Astrocyte (in vitro differentiated cells and primary cell): ENCODE results near the gene BIRC7. TPM values are rescaled to one million over a fixed set of nuclear protein-coding genes. Genes with fewer than 3 reads are reported as not detected.

ENCODE experiments used
- DNase-seq: peaks from one replicate; pipeline ENCODE4 v3.0.0-alpha.2; 2010; ENCODE audit warnings: low read depth
- FAIRE-seq: peaks from 2 replicates; lab custom pipeline; 2011; peaks lifted over from hg19 to GRCh38; lab: Jason Lieb, UNC
- H2AFZ ChIP-seq: 2 replicates; pipeline ENCODE4 v1.6.0; 2012; ENCODE audit warnings: low read depth, low read length, inconsistent platforms
- H3K27ac ChIP-seq: 2 replicates; pipeline ENCODE4 v1.5.1; 2011; ENCODE audit warnings: low read depth, low read length, inconsistent platforms
- H3K27me3 ChIP-seq: 2 replicates; pipeline ENCODE4 v1.6.0; 2011; ENCODE audit warnings: low read length, inconsistent platforms; ENCODE audit not compliant: insufficient read depth
- H3K36me3 ChIP-seq: 2 replicates; pipeline ENCODE4 v1.5.1; 2011; ENCODE audit warnings: low read length, inconsistent platforms; ENCODE audit not compliant: insufficient read depth
- H3K4me1 ChIP-seq: 2 replicates; pipeline ENCODE4 v1.5.1; 2011; ENCODE audit warnings: low read length, inconsistent platforms; ENCODE audit not compliant: insufficient read depth
- H3K4me2 ChIP-seq: 2 replicates; pipeline ENCODE4 v1.6.0; 2012; ENCODE audit warnings: low read length, inconsistent platforms
- H3K4me3 ChIP-seq: 2 replicates; pipeline ENCODE4 v1.5.1; 2011; ENCODE audit warnings: low read depth, mild to moderate bottlenecking, low read length, inconsistent platforms; ENCODE audit not compliant: insufficient read depth
- H3K79me2 ChIP-seq: 2 replicates; pipeline ENCODE4 v1.6.0; 2012; ENCODE audit warnings: mild to moderate bottlenecking, low read length, inconsistent platforms; ENCODE audit not compliant: insufficient read depth
- H3K9ac ChIP-seq: 2 replicates; pipeline ENCODE4 v1.6.0; 2012; ENCODE audit warnings: mild to moderate bottlenecking, low read length, inconsistent platforms
- H3K9me3 ChIP-seq: 2 replicates; pipeline ENCODE4 v1.5.1; 2012; ENCODE audit warnings: low read depth, mild to moderate bottlenecking, low read length, inconsistent platforms; ENCODE audit not compliant: insufficient read depth
- H4K20me1 ChIP-seq: 2 replicates; pipeline ENCODE4 v1.6.0; 2012; ENCODE audit warnings: low read length, inconsistent platforms; ENCODE audit not compliant: insufficient read depth
- H3K27ac Mint-ChIP-seq: one replicate; pipeline ENCODE4 v1.8.0; 2021; ENCODE audit warnings: mild to moderate bottlenecking, mixed read lengths; ENCODE audit not compliant: unreplicated experiment
- H3K27me3 Mint-ChIP-seq: one replicate; pipeline ENCODE4 v1.8.0; 2021; ENCODE audit warnings: low read depth, mixed read lengths; ENCODE audit not compliant: unreplicated experiment
- H3K36me3 Mint-ChIP-seq: one replicate; pipeline ENCODE4 v1.8.0; 2021; ENCODE audit warnings: low read depth, mixed read lengths; ENCODE audit not compliant: unreplicated experiment
- H3K4me1 Mint-ChIP-seq: one replicate; pipeline ENCODE4 v1.8.0; 2021; ENCODE audit warnings: low read depth, mixed read lengths; ENCODE audit not compliant: unreplicated experiment
- H3K4me3 Mint-ChIP-seq: one replicate; pipeline ENCODE4 v1.8.0; 2021; ENCODE audit warnings: mild to moderate bottlenecking, moderate library complexity, mixed read lengths; ENCODE audit not compliant: unreplicated experiment
- H3K9me3 Mint-ChIP-seq: one replicate; pipeline ENCODE4 v1.8.0; 2021; ENCODE audit warnings: mild to moderate bottlenecking, mixed read lengths; ENCODE audit not compliant: unreplicated experiment
- CTCF ChIP-seq: IDR thresholded peaks from 2 replicates; pipeline ENCODE4 v1.5.1; 2011; ENCODE audit warnings: low read depth, mild to moderate bottlenecking, inconsistent platforms, low read length, moderate library complexity; ENCODE audit not compliant: insufficient read depth
- EZH2 ChIP-seq: IDR thresholded peaks from 2 replicates; pipeline ENCODE4 v1.6.1; 2012; ENCODE audit warnings: mild to moderate bottlenecking, low read length, inconsistent platforms; ENCODE audit not compliant: insufficient read depth
- total RNA-seq: library from RNA; stranded (reverse); gene quantifications from 2 replicates; pipeline ENCODE4 v1.2.1, GENCODE V29; 2021

Gene BIRC7
- total RNA-seq, 1 donor from 2014 or later = 3.3 TPM

GRCh38 chr20:63188641-63189321 is 46.9 kb upstream of the BIRC7 start:
- H3K36me3 Mint-ChIP-seq = no peaks in the 10 kb centered on the region
- FAIRE-seq (no peak), DNase-seq (no peak)
- no peaks in the 10 kb centered on the region for H3K9me3 Mint-ChIP-seq
- H3K9ac ChIP-seq = no peak overlapping the region
- H3K4me2 ChIP-seq = no peak overlapping the region
- H3K27ac ChIP-seq = no peak overlapping the region
- H3K4me3 Mint-ChIP-seq = no peak overlapping the region
- no peaks in the 10 kb centered on the region for H3K79me2 ChIP-seq
- no peak overlapping the region for H3K4me3 ChIP-seq
- H3K36me3 ChIP-seq = no peaks in the 10 kb centered on the region
- no peak overlapping the region for H3K27ac Mint-ChIP-seq
- no peak for TF ChIP-seq EZH2
- no peak for TF ChIP-seq CTCF
- H3K27me3 Mint-ChIP-seq = peaks cover 20% of the 10 kb centered on the region
- peaks cover 9% of the 10 kb centered on the region for H4K20me1 ChIP-seq
- peaks cover 4% of the 10 kb centered on the region for H3K4me1 Mint-ChIP-seq
- H3K9me3 ChIP-seq = peaks cover 5% of the 10 kb centered on the region
- H3K27me3 ChIP-seq = no peaks in the 10 kb centered on the region
- H3K4me1 ChIP-seq = no peaks in the 10 kb centered on the region
- no peak overlapping the region for H2AFZ ChIP-seq

GRCh38 chr20:63189322-63189642 is 46.4 kb upstream of the BIRC7 start:
- H3K4me1 Mint-ChIP-seq = peaks cover 6% of the 10 kb centered on the region
- no peak for TF ChIP-seq CTCF
- no peak for TF ChIP-seq EZH2

GRCh38 chr20:63189846-63190559 is 45.7 kb upstream of the BIRC7 start:
- DNase-seq (no peak), FAIRE-seq (no peak)
- Mint-ChIP-seq H3K27ac (no peak overlapping the region), H3K4me1 (peaks cover 6% of the 10 kb centered on the region), H3K36me3 (peaks cover 5% of the 10 kb centered on the region), H3K9me3 (no peaks in the 10 kb centered on the region), H3K27me3 (peaks cover 8% of the 10 kb centered on the region), H3K4me3 (no peak overlapping the region)
- H3K4me3 ChIP-seq = no peak overlapping the region
- no peak for TF ChIP-seq EZH2
- no peak for TF ChIP-seq CTCF
- no peak overlapping the region for H3K9ac ChIP-seq
- H3K36me3 ChIP-seq = peaks cover 3% of the 10 kb centered on the region
- no peaks in the 10 kb centered on the region for H3K27me3 ChIP-seq
- no peaks in the 10 kb centered on the region for H3K4me1 ChIP-seq
- H3K9me3 ChIP-seq = peaks cover 5% of the 10 kb centered on the region
- no peak overlapping the region for H3K4me2 ChIP-seq
- H3K27ac ChIP-seq = no peak overlapping the region
- no peaks in the 10 kb centered on the region for H3K79me2 ChIP-seq
- no peak overlapping the region for H2AFZ ChIP-seq
- peaks cover 21% of the 10 kb centered on the region for H4K20me1 ChIP-seq

More at GRCh38 chr20:63189322-63189642, 46.4 kb upstream of the BIRC7 start:
- peaks cover 14% of the 10 kb centered on the region for H4K20me1 ChIP-seq
- no peaks in the 10 kb centered on the region for H3K27me3 ChIP-seq
- H3K9ac ChIP-seq = no peak overlapping the region
- no peak overlapping the region for H3K4me3 ChIP-seq
- no peaks in the 10 kb centered on the region for H3K36me3 ChIP-seq
- no peaks in the 10 kb centered on the region for H3K79me2 ChIP-seq
- Mint-ChIP-seq H3K27me3 (peaks cover 15% of the 10 kb centered on the region), H3K36me3 (peaks cover 3% of the 10 kb centered on the region), H3K4me3 (no peak overlapping the region), H3K9me3 (no peaks in the 10 kb centered on the region), H3K27ac (no peak overlapping the region)
- H3K4me2 ChIP-seq = no peak overlapping the region
- H3K27ac ChIP-seq = no peak overlapping the region
- no peak for FAIRE-seq
- DNase-seq = no peak
- H2AFZ ChIP-seq = no peak overlapping the region
- peaks cover 5% of the 10 kb centered on the region for H3K9me3 ChIP-seq
- no peaks in the 10 kb centered on the region for H3K4me1 ChIP-seq
